Measurements from ENCODE around the gene SENP6.

DNA sequence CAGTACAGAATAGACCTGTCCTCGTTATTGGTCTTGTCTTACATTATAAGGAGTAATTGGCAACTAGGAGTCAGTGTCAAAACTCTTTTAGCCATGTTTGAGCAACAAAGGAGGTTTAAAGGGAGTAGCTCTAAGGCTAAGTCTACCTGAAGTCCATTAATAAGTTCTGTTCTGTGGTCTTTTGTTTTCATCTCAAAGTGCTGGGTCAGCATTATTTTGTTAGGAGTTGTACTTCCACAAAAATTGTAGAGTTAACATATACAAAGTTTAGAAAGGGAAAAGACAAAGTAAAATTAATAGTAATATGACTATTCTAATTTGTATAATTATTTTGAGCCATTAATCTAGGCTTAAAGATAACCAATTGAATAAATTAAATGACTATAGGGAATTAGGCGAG lies 12.7 kb upstream of the SENP6 start:
- TF ChIP-seq POLR2A (IDR thresholded peaks at IDR 0.05; ENCODE audit: low read length), result no peak
- no peak for TF ChIP-seq GATA1 (IDR thresholded peaks at IDR 0.05; ENCODE audit: low read depth, low read length)
